SW480 (cell line): ENCODE measurements around the gene ANO7.

ENCODE experiments used
- DNase-seq: peaks from one replicate; pipeline ENCODE4 v3.0.0-alpha.2; 2016; ENCODE audit warnings: low spot score

The ANO7 gene

DNA sequence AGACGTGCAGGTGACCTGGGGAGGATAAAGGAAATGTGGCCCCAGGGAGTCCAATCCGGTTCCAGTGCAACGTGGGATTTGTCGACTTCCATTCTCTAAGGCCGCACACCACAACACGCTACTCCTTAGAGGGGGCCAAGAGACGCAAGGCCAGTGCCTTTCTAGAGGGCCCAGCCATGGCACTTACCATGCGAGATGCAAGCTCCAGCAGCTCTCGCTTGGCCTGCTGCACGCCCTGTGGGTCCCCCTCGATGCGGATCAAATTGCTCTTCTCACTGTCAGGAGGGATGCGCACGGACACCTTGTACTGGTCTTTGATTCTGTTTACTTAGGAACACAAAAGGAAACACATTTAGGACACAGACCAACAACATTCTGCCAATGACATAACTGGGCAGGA, 61.2 kb downstream of the ANO7 start:
- no peak for DNase-seq

GRCh38 chr2:241252778-241253475, 64.5 kb downstream of the ANO7 start:
- DNase-seq: no peak

DNA sequence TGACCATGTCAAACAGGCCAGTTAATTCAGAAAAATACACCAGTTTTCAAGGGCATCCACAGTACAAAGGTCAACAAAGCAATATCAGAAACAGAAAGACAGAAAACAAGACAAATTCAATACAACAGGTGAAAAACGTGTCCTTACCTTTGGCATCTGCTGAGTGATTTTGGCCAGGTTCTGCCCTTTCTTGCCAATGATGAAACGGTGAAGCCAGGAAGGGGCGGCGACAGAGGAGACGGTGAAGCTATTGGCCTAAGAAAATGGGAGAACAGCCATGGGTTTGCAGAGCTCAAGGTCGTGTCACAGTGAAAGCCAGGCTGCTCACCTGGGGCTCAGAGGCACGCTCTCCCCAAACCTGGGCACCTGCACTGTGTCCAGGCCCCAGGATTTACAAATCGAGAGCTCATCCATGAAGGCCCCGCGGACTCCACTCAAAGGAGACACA, 66.5 kb downstream of the ANO7 start:
- DNase-seq: no peak

GRCh38 chr2:241255542-241256167, 67.2 kb downstream of the ANO7 start:
- no peak for DNase-seq

- DNase-seq: no peak
Measured at GRCh38 chr2:241256168-241256545, 67.7 kb downstream of the ANO7 start.

DNA sequence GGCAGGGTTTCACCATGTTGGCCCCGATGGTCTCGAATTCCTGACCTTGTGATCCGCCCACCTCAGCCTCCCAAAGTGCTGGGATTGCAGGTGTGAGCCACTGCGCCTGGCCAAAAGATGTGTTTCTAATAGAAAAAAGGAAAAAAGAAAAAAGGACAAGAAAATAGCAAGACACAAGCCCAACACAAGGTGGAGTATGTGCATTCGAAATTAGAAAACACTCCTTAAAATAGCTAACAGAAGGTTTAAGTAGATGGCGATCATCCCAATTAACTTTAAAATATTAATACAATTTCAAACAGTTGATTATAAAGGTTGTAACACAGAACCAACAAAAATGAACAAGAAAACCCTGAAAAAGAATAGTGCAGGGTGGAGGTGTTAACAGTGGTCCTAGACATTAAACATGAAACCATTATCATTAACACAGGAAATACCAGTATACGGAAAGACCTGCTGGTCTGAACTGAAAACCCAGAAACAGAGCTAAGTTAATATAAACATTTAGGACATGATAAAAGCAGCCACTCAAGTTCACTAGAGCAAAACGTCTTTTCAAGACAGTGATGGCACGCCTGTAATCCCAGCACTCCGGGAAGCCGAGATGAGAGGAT, 69.0 kb downstream of the ANO7 start:
- DNase-seq: no peak

GRCh38 chr2:241258505-241259280, 70.2 kb downstream of the ANO7 start:
- DNase-seq: no peak

DNA sequence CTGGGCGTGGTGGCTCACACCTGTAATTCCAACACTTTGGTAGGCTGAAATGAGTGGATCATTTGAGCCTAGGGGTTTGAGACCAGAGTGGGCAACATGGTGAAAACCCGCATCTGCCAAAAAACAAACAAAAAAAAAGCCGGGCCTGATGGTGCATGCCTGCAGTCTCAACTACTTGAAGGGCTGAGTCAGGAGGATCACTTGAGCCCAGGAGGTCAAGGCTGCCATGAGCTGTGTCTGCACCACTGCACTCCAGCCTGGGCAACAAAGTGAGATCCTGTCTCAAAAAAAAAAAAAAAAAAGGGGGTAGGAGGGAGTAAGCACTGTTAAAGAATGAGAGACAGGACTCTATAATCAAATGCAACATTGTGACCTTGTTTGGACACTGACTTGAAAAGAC, 72.4 kb downstream of the ANO7 start:
- no peak for DNase-seq

DNA sequence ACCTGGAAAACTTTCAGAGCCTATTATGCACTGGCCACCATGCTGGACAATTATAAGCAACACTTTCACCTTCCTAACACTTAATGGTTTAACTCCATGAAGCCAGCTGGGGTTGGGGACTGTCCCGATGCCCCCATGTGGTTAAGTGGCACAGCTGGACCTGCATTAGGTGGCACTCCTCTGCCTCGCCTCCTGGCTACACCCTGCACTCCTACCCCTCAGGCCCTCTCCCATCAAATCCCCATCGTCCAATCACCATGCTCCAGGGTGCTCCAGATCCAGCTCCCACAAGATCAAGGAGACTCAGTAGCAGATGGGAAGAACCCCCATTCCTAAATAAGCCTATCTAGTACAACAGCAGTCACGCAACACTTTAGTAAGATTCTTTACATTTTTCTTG, 73.2 kb downstream of the ANO7 start:
- no peak for DNase-seq

DNA sequence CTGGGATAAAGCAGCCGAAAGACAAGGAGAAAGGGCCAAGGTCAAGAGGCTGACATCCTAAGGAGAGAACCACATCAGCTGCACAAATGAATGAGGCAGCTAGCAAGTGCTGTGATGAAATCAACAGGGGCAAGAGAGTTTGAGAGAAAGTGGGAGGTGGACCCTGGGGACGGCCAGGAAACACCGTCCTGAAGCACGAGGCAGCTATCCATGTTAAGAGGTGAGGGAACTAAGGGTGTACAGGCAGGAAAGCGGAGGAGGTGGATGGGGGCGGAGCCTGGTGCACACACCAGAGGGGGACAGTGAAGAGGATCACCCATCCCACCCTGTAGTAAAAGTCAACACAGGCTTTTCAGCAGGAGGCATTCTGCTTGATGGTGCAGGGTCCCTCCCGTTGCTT, 74.6 kb downstream of the ANO7 start:
- no peak for DNase-seq

- no peak for DNase-seq
Measured at GRCh38 chr2:241265506-241265905, 77.0 kb downstream of the ANO7 start.

- no peak for DNase-seq
Measured at GRCh38 chr2:241267249-241268067, 79.0 kb downstream of the ANO7 start.

DNA sequence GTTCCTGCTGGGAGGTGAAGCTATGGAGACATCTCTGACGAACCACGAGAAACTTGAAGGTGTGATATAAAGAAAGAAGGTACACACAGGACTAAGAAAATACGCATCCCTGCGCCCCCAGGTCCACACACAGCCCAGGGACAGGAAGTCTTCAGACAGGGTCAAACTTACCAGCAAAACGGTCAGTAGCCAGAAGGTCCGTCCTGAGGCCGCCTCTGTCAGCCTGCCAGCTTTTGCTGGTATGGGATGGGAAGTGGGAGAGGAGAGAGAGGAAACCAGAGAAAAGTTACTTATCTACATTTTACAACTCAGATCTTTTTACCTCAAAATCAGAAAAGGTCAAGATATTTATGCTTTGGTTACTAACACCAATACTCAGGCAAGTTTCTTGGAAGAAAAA, 79.8 kb downstream of the ANO7 start:
- DNase-seq: no peak

DNA sequence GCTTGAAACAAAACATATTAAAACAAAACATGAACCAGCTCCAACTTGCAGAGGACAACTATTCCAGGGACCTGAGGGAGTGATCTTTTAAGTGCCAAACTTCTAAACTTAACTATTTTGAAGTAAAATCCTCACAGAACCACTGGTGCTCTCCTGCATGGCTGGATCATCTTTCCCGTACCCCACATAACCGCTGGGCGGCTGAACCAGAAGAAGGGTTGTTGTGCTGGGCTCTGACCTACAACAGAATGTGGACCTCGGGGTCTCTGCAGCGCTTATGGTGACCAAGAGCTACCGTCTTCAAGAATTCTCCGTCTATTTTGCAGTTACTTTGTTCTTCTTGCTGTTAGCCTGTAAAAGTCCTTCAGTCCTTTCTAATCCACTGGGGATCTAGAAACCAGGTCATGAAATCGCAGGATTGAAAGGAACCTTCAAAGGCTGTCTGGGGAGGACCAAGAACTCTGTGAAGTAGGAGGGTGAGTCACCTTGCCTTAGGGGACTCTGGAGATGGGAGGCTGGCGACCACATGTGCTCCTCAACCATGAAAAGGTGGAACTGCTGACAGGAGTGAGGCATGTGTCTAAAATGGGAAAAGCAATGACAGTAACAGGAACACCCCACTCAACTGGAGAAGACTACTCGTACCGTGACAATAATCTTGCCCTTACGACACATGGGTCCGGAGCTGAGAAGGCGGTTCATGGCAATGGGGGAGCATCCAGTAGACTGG, 80.4 kb downstream of the ANO7 start:
- DNase-seq: no peak

DNA sequence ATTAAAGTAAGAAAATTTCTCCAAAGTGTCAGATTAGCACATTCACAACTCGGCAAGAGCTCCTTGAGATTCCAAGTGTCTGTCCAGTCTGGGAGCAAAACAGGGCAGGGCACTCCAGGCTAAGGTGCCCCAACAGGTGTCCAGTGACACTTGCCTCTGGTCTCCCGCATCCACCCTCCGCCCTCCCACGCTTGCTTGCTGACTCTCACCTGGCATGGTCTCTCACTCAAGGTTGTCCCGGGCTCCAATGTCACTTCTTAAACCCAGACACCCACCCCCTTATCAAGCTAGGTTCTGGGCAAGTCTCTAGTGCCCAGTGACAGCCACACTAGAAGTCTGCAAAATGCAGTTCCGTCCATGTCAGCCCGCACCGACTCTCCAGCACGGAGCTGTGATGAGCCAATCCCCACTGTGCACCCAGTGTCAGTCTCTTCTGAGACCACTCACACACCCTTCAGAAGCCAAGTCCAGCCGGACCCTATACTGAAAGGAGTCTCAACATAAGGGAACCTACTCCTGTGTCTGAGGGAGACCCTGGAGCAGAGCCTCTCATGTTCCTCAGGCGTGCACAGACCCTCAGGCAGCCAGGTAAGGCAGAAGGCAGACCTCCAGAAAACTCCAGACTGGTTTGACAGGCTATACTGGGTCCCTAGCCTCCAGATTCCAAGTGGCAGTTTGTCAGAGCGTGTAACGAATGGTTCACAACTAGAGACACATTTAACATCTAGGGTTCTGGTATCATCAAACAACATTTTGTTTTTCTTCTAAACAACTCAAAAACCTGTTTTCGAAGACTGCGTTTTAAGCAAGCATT, 81.4 kb downstream of the ANO7 start:
- no peak for DNase-seq

- DNase-seq: no peak
Measured at GRCh38 chr2:241270531-241270930, 82.1 kb downstream of the ANO7 start.

GRCh38 chr2:241271706-241272302, 83.3 kb downstream of the ANO7 start:
- DNase-seq: peak; percentile 56

DNA sequence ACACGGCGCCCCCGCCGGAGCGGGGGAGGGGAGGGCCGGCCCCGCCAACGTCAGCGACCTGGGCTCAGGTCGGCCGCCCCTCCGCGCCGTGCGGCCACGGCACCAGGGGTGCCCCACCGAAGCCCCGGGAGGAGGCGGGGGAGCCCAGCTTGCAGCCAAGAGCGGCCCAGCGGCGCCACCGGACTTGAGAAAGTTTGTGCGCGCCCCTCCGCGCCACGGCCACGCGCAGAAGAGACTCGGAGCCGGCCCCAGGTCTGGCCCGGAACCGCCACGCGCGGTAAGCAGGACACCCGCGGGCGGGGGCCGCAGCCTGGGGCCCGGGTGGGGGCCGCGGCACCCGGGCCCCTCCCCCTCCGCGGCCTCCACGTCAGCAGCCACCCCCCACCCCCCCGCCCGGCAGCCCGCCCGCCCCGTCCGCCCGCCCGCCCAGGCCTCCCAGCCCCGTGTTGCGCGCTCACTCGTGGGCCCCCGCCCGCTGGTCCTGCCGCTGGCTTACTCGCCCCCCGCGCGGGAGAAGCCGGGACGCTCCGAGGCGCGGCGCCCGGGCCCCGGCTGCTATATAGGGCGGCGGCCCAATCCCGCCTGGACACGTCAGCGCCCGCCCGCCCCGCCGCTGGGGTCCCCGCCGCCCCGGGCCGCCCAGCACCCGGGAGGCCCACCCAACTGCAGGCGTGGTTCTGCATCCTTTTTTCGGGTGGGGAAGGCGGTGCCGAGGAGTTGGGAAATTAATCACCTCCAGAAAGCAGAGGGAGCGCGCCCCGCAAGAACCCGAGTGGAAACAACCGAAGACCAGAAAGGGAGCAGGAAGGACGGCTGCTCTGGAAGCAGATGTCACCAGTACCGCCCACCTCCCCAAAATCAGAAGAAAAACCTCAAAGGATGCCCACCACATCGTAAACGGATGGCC, 84.1 kb downstream of the ANO7 start:
- peak; percentile 17 for DNase-seq
